Measurements from ENCODE around the gene GALNT17. TPM values are rescaled to one million over a fixed set of nuclear protein-coding genes. Genes with fewer than 3 reads are reported as not detected.
"Not testable (repeated sequence)": the region's sequence is repeated elsewhere in the genome, so short reads cannot be mapped to it uniquely, and the experiment has no call there.

Gene GALNT17
- polyA plus RNA-seq, 2 donors: 1.7 to 6.1 TPM

DNA sequence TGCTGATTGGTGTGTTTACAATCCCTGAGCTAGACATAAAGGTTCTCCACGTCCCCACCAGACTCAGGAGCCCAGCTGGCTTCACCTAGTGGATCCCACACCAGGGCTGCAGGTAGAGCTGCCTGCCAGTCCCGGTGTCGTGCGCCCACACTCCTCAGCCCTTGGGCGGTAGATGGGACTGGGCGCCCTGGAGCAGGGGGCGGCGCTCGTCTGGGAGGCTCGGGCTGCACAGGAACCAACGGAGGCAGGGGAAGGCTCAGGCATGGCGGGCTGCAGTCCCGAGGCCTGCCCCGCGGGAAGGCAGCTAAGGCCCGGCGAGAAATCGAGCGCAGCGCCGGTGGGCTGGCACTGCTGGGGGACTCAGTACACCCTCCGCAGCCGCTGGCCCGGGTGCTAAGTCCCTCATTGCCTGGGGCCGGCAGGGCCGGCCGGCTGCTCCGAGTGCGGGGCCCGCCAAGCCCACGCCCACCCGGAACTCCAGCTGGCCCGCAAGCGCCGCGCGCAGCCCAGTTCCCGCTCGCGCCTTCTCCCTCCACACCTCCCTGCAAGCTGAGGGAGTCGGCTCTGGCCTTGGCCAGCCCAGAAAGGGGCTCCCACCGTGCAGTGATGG, 606.1 kb downstream of the GALNT17 start:
- not testable (repeated sequence) for H3K27ac ChIP-seq (ENCODE audit: low read depth in 2 of 2, low read length in 1 of 2); H3K36me3 ChIP-seq (ENCODE audit: control insufficient read depth in 2 of 2, insufficient read depth in 2 of 2, low read length in 1 of 2); H3K27me3 ChIP-seq (ENCODE audit: control insufficient read depth in 1 of 2, insufficient read depth in 2 of 2, low read length in 2 of 2); H3K4me1 ChIP-seq (ENCODE audit: control insufficient read depth in 2 of 2, insufficient read depth in 2 of 2, low read length in 1 of 2); H3K4me3 ChIP-seq (ENCODE audit: low read depth in 1 of 2, low read length in 2 of 2); H3K9me3 ChIP-seq (ENCODE audit: control insufficient read depth in 2 of 2, insufficient read depth in 1 of 2, low read depth in 1 of 2, low read length in 1 of 2)
- 86 to 90% methylated on average over 20 to 41 of the region's 42 CpGs for WGBS, 2 donors

DNA sequence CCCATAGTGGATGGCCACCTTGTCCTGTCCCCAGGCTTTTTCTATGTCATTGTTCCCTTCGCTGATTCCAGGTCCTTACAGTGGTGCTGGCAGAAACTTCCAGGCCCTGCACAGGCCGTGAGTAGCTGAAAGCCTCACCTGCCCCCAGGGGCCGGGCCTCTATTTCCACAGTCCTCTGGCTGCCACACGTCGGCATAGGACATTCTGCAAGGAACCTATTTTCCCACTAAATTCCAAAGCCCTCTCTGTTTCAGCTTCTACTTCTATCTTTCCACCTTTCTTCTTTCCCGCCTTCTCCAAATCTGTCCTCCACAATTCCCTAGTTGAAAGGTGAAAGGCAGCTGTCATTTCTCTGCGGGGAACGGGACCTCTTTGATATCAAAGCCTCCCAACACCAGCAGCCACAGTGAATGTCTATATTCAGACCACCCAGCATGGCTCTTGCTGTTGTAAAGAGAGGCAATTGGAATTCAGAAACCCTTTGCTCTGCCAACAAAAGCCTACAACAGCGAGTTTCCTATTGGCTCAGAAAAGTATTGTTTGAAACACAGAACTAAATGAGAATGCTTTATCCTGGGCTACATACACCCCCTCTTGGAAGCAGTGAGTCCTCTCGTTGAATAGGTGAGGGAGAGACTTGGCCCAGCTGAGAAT, 607.7 kb downstream of the GALNT17 start:
- Histone ChIP-seq H3K9me3 (ENCODE audit: control insufficient read depth in 2 of 2, insufficient read depth in 1 of 2, low read depth in 1 of 2, low read length in 1 of 2) (no peaks in the 10 kb centered on the region), H3K36me3 (ENCODE audit: control insufficient read depth in 2 of 2, insufficient read depth in 2 of 2, low read length in 1 of 2) (no peaks in the 10 kb centered on the region), H3K4me1 (ENCODE audit: control insufficient read depth in 2 of 2, insufficient read depth in 2 of 2, low read length in 1 of 2) (no peaks in the 10 kb centered on the region), H3K27me3 (ENCODE audit: control insufficient read depth in 1 of 2, insufficient read depth in 2 of 2, low read length in 2 of 2) (no peaks in the 10 kb centered on the region), H3K27ac (ENCODE audit: low read depth in 2 of 2, low read length in 1 of 2) (no peak overlapping the region), H3K4me3 (ENCODE audit: low read depth in 1 of 2, low read length in 2 of 2) (no peak overlapping the region)
- 69 to 74% methylated on average over 10 of the region's 10 CpGs for WGBS, 2 donors

DNA sequence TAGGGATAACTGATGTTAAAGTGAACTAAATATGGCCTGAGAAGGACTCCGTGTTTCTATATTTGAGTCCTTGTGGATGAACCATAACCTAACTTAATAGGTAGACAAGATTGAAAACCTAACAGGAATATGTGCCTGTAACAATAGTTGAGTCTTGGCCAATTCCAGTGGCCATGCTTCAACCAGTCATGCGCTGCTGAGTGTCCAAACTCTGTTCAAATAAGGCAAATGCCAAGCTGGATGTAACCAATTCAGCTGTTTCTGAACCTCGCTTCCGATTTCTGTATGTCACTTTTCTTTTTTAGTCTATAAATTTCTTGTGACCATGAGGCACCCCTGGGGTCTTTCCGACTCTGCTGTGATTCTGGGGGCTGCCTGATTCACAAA, 608.2 kb downstream of the GALNT17 start:
- no peaks in the 10 kb centered on the region for H3K4me1 ChIP-seq (ENCODE audit: control insufficient read depth in 2 of 2, insufficient read depth in 2 of 2, low read length in 1 of 2)
- WGBS, 2 donors: 87% methylated on average over 5 of the region's 5 CpGs
- H3K27me3 ChIP-seq (ENCODE audit: control insufficient read depth in 1 of 2, insufficient read depth in 2 of 2, low read length in 2 of 2): no peaks in the 10 kb centered on the region
- H3K9me3 ChIP-seq (ENCODE audit: control insufficient read depth in 2 of 2, insufficient read depth in 1 of 2, low read depth in 1 of 2, low read length in 1 of 2): no peaks in the 10 kb centered on the region
- H3K4me3 ChIP-seq (ENCODE audit: low read depth in 1 of 2, low read length in 2 of 2): no peak overlapping the region
- H3K36me3 ChIP-seq (ENCODE audit: control insufficient read depth in 2 of 2, insufficient read depth in 2 of 2, low read length in 1 of 2): no peaks in the 10 kb centered on the region
- H3K27ac ChIP-seq (ENCODE audit: low read depth in 2 of 2, low read length in 1 of 2): no peak overlapping the region

DNA sequence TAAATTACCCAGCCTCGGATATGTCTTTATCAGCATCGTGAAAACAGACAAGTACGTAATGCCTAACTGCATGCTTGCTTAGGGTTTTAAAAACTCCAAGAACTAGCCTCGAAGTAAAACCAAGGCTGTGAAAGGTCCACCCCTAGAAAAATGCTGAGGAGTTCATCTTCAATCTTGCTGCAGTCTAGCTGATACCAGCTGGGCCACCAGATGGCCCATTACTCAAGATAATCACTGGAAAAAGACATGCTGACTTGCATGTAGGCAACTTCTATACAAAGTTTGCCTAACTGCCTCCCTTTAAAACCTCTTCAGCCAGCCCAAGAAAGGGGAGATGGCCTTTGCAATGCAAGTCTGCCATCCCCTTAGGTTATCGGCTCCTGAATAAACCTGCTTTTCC, 614.1 kb downstream of the GALNT17 start:
- Histone ChIP-seq H3K9me3 (ENCODE audit: control insufficient read depth in 2 of 2, insufficient read depth in 1 of 2, low read depth in 1 of 2, low read length in 1 of 2) (peaks cover 0 to 3% of the 10 kb centered on the region in 2 donors), H3K4me1 (ENCODE audit: control insufficient read depth in 2 of 2, insufficient read depth in 2 of 2, low read length in 1 of 2) (no peaks in the 10 kb centered on the region), H3K27me3 (ENCODE audit: control insufficient read depth in 1 of 2, insufficient read depth in 2 of 2, low read length in 2 of 2) (no peaks in the 10 kb centered on the region), H3K36me3 (ENCODE audit: control insufficient read depth in 2 of 2, insufficient read depth in 2 of 2, low read length in 1 of 2) (no peaks in the 10 kb centered on the region), H3K4me3 (ENCODE audit: low read depth in 1 of 2, low read length in 2 of 2) (no peak overlapping the region), H3K27ac (ENCODE audit: low read depth in 2 of 2, low read length in 1 of 2) (no peak overlapping the region)
- WGBS, 2 donors: 85 to 90% methylated on average over 5 of the region's 5 CpGs

DNA sequence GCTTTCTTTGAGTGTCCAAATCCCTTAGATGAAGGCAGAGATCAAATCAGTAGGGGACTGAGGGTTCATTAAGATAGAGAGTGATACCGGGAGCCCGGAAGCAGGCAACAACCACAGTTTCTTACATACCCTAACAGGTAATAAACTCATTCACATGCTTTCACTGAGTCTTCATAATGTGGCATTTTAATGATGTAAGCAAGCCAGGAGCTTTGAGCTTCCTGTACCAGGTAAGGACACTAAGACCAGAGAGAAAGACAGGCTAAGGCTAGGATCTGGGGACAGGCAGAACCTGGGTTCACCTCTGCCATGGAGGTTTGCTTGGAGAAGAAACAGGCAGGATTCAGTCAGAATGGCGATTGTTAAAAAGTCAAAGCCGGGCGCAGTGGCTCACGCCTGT, 618.3 kb downstream of the GALNT17 start:
- Histone ChIP-seq H3K9me3 (ENCODE audit: control insufficient read depth in 2 of 2, insufficient read depth in 1 of 2, low read depth in 1 of 2, low read length in 1 of 2) (peaks cover 0 to 3% of the 10 kb centered on the region in 2 donors), H3K36me3 (ENCODE audit: control insufficient read depth in 2 of 2, insufficient read depth in 2 of 2, low read length in 1 of 2) (no peaks in the 10 kb centered on the region), H3K4me3 (ENCODE audit: low read depth in 1 of 2, low read length in 2 of 2) (no peak overlapping the region), H3K27me3 (ENCODE audit: control insufficient read depth in 1 of 2, insufficient read depth in 2 of 2, low read length in 2 of 2) (no peaks in the 10 kb centered on the region), H3K4me1 (ENCODE audit: control insufficient read depth in 2 of 2, insufficient read depth in 2 of 2, low read length in 1 of 2) (peaks cover 0 to 6% of the 10 kb centered on the region in 2 donors), H3K27ac (ENCODE audit: low read depth in 2 of 2, low read length in 1 of 2) (no peak overlapping the region)
- WGBS, 2 donors: 94 to 95% methylated on average over 6 of the region's 6 CpGs

DNA sequence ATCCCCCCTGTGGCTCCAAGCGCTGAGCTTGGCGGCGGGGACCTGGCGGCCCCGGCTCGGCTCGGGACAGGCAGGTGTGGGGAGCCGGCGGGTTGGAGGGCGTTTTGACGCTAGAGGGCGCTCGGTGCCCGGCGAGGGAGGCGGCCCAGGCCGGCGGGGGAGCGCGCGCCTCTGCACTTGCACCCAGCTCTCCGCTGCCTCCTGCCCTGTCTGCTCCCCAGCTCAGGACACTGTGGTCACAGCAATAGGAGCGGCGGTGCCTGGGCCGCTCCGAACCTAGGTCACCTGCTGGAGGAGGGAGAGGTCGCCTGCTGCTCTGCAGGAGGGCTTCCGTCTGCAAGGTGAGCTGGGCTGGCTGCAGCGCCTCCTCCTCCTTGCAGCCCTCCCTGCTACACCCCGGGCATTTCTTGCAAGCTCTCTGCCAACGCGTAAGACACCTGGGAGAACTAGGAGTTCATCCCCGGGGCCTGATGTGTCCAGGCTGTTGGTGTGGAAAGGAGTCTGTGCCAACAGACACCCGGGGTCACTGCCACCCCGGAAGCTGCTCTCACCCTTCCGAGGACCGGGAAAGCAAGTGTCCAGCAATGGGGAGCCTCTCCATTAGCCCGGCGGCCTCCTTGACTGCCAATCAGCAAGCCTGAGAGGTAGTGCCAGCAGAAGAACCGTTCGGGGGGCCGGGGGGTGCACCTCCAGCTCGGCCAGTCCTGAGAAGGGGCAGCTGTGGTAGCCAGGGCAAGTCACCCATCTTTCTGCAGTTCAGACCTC, 620.4 kb downstream of the GALNT17 start:
- peaks cover 0 to 6% of the 10 kb centered on the region in 2 donors for H3K4me1 ChIP-seq (ENCODE audit: control insufficient read depth in 2 of 2, insufficient read depth in 2 of 2, low read length in 1 of 2)
- H3K27ac ChIP-seq (ENCODE audit: low read depth in 2 of 2, low read length in 1 of 2): no peak overlapping the region
- H3K4me3 ChIP-seq (ENCODE audit: low read depth in 1 of 2, low read length in 2 of 2): no peak overlapping the region
- no peaks in the 10 kb centered on the region for H3K27me3 ChIP-seq (ENCODE audit: control insufficient read depth in 1 of 2, insufficient read depth in 2 of 2, low read length in 2 of 2)
- H3K36me3 ChIP-seq (ENCODE audit: control insufficient read depth in 2 of 2, insufficient read depth in 2 of 2, low read length in 1 of 2): no peaks in the 10 kb centered on the region
- WGBS, 2 donors: 16 to 17% methylated on average over 36 to 43 of the region's 43 CpGs
- H3K9me3 ChIP-seq (ENCODE audit: control insufficient read depth in 2 of 2, insufficient read depth in 1 of 2, low read depth in 1 of 2, low read length in 1 of 2): peaks cover 0 to 3% of the 10 kb centered on the region in 2 donors

DNA sequence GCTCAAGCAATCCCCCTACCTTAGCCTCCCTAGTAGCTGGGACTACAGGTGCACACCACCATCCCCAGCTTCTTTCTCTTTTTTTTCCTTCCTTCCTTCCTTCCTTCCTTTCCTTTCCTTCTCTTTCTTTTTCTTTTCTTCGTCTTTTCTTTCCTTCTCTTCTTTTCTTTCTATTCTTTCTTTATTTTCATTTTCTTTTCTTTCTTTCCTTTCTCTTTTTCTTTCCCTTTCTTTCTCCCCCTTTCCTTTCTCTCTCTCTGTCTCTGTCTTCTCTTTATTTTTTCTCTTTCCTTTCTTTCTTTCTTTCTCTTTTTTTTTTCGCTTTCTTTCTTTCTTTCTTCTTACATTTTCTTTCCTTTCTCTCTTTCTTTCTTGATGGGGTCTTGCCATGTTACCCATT, 621.3 kb downstream of the GALNT17 start:
- Histone ChIP-seq H3K27me3 (ENCODE audit: control insufficient read depth in 1 of 2, insufficient read depth in 2 of 2, low read length in 2 of 2) (no peaks in the 10 kb centered on the region), H3K27ac (ENCODE audit: low read depth in 2 of 2, low read length in 1 of 2) (no peak overlapping the region), H3K4me1 (ENCODE audit: control insufficient read depth in 2 of 2, insufficient read depth in 2 of 2, low read length in 1 of 2) (peaks cover 0 to 6% of the 10 kb centered on the region in 2 donors), H3K36me3 (ENCODE audit: control insufficient read depth in 2 of 2, insufficient read depth in 2 of 2, low read length in 1 of 2) (no peaks in the 10 kb centered on the region), H3K9me3 (ENCODE audit: control insufficient read depth in 2 of 2, insufficient read depth in 1 of 2, low read depth in 1 of 2, low read length in 1 of 2) (peaks cover 0 to 3% of the 10 kb centered on the region in 2 donors), H3K4me3 (ENCODE audit: low read depth in 1 of 2, low read length in 2 of 2) (no peak overlapping the region)
- 91 to 92% methylated on average over 2 of the region's 2 CpGs for WGBS, 2 donors

DNA sequence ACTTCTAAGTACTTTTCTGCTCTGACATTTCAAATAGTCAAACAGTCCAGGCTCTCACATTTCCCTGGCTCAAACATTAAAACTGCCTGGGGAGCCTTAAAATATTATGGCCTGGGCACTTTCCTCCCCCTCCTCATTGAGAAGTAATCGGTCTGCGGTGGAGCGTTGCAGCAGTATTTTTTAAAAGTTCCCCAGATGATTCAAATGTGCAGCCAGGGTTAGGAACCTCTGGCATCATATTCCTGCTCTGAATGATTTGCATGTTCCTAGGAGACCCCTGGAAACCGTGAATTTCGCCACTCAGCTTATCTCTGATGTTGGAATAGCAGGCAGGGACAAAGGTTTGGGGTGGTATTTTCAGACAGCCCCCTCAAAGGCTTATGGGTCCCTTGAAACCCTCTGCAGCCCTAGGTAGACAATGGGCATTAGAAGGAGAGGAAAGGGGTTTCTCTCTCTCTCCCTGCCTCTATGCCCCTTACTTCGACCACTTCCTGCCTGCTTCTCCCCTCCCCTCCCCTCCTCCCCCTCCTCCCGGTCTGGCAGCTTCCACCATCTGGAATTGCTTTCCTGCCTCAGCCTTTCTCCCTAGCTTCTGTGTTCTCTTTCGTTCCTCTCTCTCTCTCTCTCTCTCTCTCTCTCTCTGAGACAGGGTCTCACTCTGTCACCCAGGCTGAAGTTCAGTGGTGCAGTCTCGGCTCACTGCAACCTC, 622.2 kb downstream of the GALNT17 start:
- Histone ChIP-seq H3K4me1 (ENCODE audit: control insufficient read depth in 2 of 2, insufficient read depth in 2 of 2, low read length in 1 of 2) (peaks cover 0 to 6% of the 10 kb centered on the region in 2 donors), H3K27ac (ENCODE audit: low read depth in 2 of 2, low read length in 1 of 2) (no peak overlapping the region), H3K9me3 (ENCODE audit: control insufficient read depth in 2 of 2, insufficient read depth in 1 of 2, low read depth in 1 of 2, low read length in 1 of 2) (peaks cover 0 to 3% of the 10 kb centered on the region in 2 donors), H3K27me3 (ENCODE audit: control insufficient read depth in 1 of 2, insufficient read depth in 2 of 2, low read length in 2 of 2) (no peaks in the 10 kb centered on the region), H3K4me3 (ENCODE audit: low read depth in 1 of 2, low read length in 2 of 2) (no peak overlapping the region), H3K36me3 (ENCODE audit: control insufficient read depth in 2 of 2, insufficient read depth in 2 of 2, low read length in 1 of 2) (no peaks in the 10 kb centered on the region)
- 36 to 42% methylated on average over 9 of the region's 9 CpGs for WGBS, 2 donors

DNA sequence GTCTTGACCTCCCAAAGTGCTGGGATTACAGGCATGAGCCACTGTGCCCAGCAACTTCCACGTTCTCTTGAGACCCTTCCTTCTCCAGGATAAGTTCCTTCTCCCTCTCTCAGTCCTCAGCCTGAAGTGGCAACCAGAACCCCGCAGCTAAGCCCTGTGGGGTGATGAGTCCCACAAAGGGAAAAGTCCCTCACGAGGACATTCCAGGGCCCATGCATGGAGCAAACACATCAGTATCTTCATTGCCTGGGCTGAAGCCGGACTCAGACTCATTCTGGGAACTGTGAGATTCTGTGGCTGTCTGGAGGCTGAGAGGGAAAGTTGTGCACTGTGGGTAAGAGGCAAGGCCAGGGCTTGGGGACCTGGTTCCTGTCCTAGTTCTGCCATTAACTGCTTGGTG, 622.9 kb downstream of the GALNT17 start:
- Histone ChIP-seq H3K27ac (ENCODE audit: low read depth in 2 of 2, low read length in 1 of 2) (no peak overlapping the region), H3K9me3 (ENCODE audit: control insufficient read depth in 2 of 2, insufficient read depth in 1 of 2, low read depth in 1 of 2, low read length in 1 of 2) (peaks cover 0 to 2% of the 10 kb centered on the region in 2 donors), H3K27me3 (ENCODE audit: control insufficient read depth in 1 of 2, insufficient read depth in 2 of 2, low read length in 2 of 2) (no peaks in the 10 kb centered on the region), H3K4me1 (ENCODE audit: control insufficient read depth in 2 of 2, insufficient read depth in 2 of 2, low read length in 1 of 2) (peaks cover 0 to 6% of the 10 kb centered on the region in 2 donors), H3K4me3 (ENCODE audit: low read depth in 1 of 2, low read length in 2 of 2) (no peak overlapping the region), H3K36me3 (ENCODE audit: control insufficient read depth in 2 of 2, insufficient read depth in 2 of 2, low read length in 1 of 2) (no peaks in the 10 kb centered on the region)
- WGBS, 2 donors: 84 to 85% methylated on average over 4 of the region's 4 CpGs
